Astrocyte of the spinal cord (primary cell): Measurements from ENCODE around the gene BCAS3.

Source experiments
- DNase-seq: peaks from one replicate; pipeline ENCODE4 v3.0.0; 2011; ENCODE audit warnings: low read depth, low spot score
- H3K4me3 ChIP-seq: 2 replicates; pipeline ENCODE4 v1.5.1; 2011; ENCODE audit warnings: low read depth, mild to moderate bottlenecking, low read length, moderate library complexity
- in situ Hi-C: cut with HindIII; loops from 2 replicates; pipeline ENCODE4 v1.10.0; 2017; ENCODE audit warnings: low sequenced_read_pairs
- TF ChIP-seq, protein P1 (sequence below): IDR thresholded peaks from 2 replicates; pipeline ENCODE4 v1.5.1; 2012; ENCODE audit warnings: low read depth, mild to moderate bottlenecking, low read length, inconsistent platforms

The BCAS3 gene

DNA sequence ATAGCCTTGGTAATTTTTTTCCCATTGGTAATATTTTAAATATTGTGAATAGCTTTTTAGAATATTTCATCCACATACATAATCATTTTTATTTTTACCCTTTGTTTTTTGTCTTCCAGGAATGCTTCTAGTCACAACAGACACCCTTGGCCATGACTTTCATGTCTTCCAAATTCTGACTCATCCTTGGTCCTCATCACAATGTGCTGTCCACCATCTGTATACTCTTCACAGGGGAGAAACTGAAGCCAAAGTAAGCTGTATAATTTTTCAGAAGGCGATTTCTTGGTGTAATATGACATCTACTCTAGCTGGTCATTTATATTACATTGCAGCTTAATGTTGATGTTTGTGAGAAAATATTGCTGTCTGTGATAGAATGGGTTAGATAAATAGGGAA lies 269.4 kb downstream of the BCAS3 start:
- peak; percentile 38 for DNase-seq
- no peak overlapping the region for H3K4me3 ChIP-seq
- in situ Hi-C loops, result no loop called here
- TF ChIP-seq, protein P1, sequence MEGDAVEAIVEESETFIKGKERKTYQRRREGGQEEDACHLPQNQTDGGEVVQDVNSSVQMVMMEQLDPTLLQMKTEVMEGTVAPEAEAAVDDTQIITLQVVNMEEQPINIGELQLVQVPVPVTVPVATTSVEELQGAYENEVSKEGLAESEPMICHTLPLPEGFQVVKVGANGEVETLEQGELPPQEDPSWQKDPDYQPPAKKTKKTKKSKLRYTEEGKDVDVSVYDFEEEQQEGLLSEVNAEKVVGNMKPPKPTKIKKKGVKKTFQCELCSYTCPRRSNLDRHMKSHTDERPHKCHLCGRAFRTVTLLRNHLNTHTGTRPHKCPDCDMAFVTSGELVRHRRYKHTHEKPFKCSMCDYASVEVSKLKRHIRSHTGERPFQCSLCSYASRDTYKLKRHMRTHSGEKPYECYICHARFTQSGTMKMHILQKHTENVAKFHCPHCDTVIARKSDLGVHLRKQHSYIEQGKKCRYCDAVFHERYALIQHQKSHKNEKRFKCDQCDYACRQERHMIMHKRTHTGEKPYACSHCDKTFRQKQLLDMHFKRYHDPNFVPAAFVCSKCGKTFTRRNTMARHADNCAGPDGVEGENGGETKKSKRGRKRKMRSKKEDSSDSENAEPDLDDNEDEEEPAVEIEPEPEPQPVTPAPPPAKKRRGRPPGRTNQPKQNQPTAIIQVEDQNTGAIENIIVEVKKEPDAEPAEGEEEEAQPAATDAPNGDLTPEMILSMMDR, result no peak

DNA sequence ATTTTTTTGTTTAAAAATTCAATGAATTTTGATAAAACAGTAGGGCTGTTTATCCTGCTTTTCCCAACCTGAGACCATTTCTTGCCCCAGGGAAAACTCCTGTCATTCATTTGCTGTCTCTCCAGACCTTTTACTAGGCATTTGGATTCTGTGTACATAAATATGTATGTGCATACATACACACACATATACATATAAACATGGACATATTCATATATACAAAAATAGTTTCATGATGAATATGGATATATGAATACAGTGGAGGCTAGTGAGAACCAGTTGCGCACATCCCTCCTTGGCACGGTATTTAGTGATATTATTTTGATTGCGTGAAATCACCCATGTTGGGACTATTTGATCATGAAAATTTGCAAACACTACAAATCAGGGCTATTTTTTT lies 269.9 kb downstream of the BCAS3 start:
- TF ChIP-seq, protein P1, result no peak
- no peak overlapping the region for H3K4me3 ChIP-seq
- DNase-seq, result no peak
- in situ Hi-C loops, result no loop called here

DNA sequence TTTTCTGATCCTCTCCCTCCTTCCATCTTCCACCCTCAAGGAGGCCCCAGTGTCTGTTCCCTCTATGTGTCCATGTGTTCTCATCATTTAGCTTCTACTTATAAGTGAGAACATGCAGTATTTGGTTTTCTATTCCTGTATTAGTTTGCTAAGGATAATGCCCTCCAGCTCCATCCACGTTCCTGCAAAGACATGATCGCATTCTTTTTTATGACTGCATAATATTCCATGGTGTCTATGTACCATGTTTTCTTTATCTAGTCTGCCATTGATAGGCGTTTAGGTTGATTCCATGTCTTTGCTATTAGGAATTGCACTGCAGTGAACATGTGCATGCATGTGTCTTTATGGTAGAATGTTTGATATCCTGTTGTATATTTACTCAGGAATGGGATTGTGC lies 275.1 kb downstream of the BCAS3 start:
- no peak overlapping the region for H3K4me3 ChIP-seq
- in situ Hi-C loops, result no loop called here
- TF ChIP-seq, protein P1, result no peak
- DNase-seq, result no peak

DNA sequence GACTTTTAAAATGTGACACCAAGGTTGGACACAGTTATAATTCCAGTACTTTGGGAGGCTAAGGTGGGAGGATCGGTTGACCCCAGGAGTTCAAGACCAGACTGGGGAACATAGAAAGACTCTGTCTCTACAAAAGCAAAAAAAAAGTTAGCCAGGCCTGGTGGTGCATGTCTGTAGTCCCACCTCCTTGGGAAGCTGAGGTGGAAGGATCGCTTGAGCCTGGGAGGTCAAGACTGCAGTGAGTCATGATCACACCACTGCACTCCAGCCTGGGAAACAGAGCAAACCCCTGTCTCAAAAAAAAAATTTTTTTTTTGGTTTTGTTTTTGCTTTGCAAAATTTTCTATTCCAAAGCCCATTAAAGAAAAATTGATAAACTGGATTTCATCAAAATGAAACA lies 281.4 kb downstream of the BCAS3 start:
- in situ Hi-C loops, result no loop called here
- peak; percentile 5 for DNase-seq
- no peak overlapping the region for H3K4me3 ChIP-seq
- TF ChIP-seq, protein P1, result no peak

DNA sequence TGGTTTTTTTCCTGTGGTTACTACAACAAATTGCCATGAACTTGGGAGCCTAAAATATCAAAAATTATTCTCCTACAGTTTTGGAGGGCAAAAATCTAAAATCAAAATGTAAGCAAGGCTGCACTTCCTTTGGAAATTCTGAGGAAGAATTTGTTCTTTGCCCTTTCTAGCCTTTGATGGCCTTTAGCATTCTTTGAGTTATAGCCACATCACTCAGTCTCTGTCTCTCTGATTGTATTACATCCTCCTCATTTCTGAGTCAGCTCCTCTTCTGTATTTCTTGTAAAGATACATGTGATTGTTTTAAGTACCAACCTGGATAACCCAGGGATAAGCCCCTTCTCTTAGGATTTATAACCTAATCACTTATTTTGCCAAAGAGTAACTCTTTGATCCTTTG lies 282.0 kb downstream of the BCAS3 start:
- no peak for DNase-seq
- H3K4me3 ChIP-seq, result no peak overlapping the region
- in situ Hi-C loops, result no loop called here
- TF ChIP-seq, protein P1, result no peak

DNA sequence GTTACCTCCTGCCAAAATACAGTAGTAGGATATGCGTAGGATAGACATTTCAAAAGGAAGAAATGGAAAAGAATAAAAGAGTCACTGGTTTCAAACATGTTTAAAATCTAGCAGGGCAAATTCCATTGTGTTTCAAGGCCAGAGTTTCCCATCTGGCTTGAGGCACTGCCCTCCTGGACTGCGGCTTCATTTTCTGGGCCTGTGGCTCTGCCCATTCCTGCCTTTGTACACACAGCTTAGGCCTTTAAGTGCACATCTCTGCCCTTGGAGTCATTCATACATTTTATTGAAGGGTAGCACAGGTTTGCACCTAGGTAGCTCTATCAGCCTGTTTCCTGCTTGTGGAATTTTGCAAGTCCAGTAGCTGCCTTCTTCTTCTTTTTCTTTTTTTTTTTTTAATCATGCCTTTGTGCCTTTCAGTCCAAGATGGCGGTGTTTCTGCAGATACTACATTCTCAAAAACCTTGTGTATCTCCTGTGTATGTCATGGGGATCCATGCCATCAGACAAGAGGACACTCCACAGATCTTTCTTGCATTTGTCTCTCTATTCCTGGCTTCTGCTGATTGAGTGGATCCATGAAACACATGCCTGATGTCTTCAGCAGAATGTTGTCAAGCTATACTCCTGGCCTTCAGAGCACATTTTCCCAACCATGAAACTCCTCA lies 282.9 kb downstream of the BCAS3 start:
- in situ Hi-C loops, result no loop called here
- TF ChIP-seq, protein P1, result no peak
- no peak for DNase-seq
- no peak overlapping the region for H3K4me3 ChIP-seq
